Mesodermal cell (in vitro differentiated cells): ENCODE results near the gene SLC9A3.

ENCODE experiments used
- H3K27ac ChIP-seq: 2 replicates; pipeline ENCODE4 v1.7.0; 2013; ENCODE audit warnings: mild to moderate bottlenecking, low read depth, low read length, moderate library complexity; ENCODE audit not compliant: severe bottlenecking
- H3K36me3 ChIP-seq: 2 replicates; pipeline ENCODE4 v1.7.1; 2013; ENCODE audit warnings: mild to moderate bottlenecking, low read length, moderate library complexity; ENCODE audit not compliant: control insufficient read depth, insufficient read depth
- H3K4me1 ChIP-seq: one replicate; pipeline ENCODE4 v1.7.1; 2013; ENCODE audit warnings: mild to moderate bottlenecking, low read length; ENCODE audit not compliant: insufficient read depth, control insufficient read depth, poor library complexity, severe bottlenecking
- H3K4me3 ChIP-seq: 2 replicates; pipeline ENCODE4 v1.7.0; 2013; ENCODE audit warnings: low read length, control low read depth, mild to moderate bottlenecking; ENCODE audit not compliant: insufficient read depth, poor library complexity, severe bottlenecking; ENCODE audit errors: extremely low read depth
- H3K9me3 ChIP-seq: 2 replicates; pipeline ENCODE4 v1.7.1; 2013; ENCODE audit warnings: mild to moderate bottlenecking, low read length, moderate library complexity; ENCODE audit not compliant: control insufficient read depth
- WGBS, 2 experiments: methylation state at CpG; one replicate each; pipeline ENCODE4 v1.1.5; 2013; ENCODE audit warnings: missing lambda C conversion rate in 2 of 2; ENCODE audit not compliant: insufficient coverage in 2 of 2; 5-methylcytosine and 5-hydroxymethylcytosine counted together

SLC9A3 gene

GRCh38 chr5:537621-538071 lies 13.4 kb upstream of the SLC9A3 start:
- WGBS, 2 experiments: 88 to 93% methylated on average over 16 of the region's 16 CpGs
- peaks cover 3% of the 10 kb centered on the region for H3K4me1 ChIP-seq

GRCh38 chr5:537098-537497 lies 12.8 kb upstream of the SLC9A3 start:
- H3K9me3 ChIP-seq: no peaks in the 10 kb centered on the region
- H3K4me3 ChIP-seq: no peak overlapping the region
- H3K27ac ChIP-seq: no peak overlapping the region
- H3K4me1 ChIP-seq: peaks cover 3% of the 10 kb centered on the region
- no peaks in the 10 kb centered on the region for H3K36me3 ChIP-seq
- WGBS, 2 experiments: 91 to 92% methylated on average over 20 to 21 of the region's 22 CpGs

More at GRCh38 chr5:537621-538071, 13.4 kb upstream of the SLC9A3 start:
- Histone ChIP-seq H3K27ac (no peak overlapping the region), H3K4me3 (no peak overlapping the region), H3K36me3 (no peaks in the 10 kb centered on the region), H3K9me3 (no peaks in the 10 kb centered on the region)

GRCh38 chr5:535846-536698 lies 11.8 kb upstream of the SLC9A3 start:
- H3K9me3 ChIP-seq: no peaks in the 10 kb centered on the region
- no peaks in the 10 kb centered on the region for H3K36me3 ChIP-seq
- 79 to 81% methylated on average over 21 to 23 of the region's 27 CpGs for WGBS, 2 experiments
- H3K4me3 ChIP-seq: no peak overlapping the region
- H3K4me1 ChIP-seq: peaks cover 3% of the 10 kb centered on the region
- no peak overlapping the region for H3K27ac ChIP-seq

- Histone ChIP-seq H3K4me1 (peaks cover 3% of the 10 kb centered on the region), H3K4me3 (no peak overlapping the region), H3K27ac (no peak overlapping the region), H3K36me3 (no peaks in the 10 kb centered on the region), H3K9me3 (no peaks in the 10 kb centered on the region)
- WGBS, 2 experiments: 93 to 96% methylated on average over 20 to 30 of the region's 41 CpGs
Observed at GRCh38 chr5:534743-535671, 10.8 kb upstream of the SLC9A3 start.

- 89 to 90% methylated on average over 33 to 34 of the region's 36 CpGs for WGBS, 2 experiments
- H3K4me3 ChIP-seq: no peak overlapping the region
- H3K36me3 ChIP-seq: no peaks in the 10 kb centered on the region
Observed at GRCh38 chr5:533955-534742, 9.9 kb upstream of the SLC9A3 start.

GRCh38 chr5:533243-533954 lies 9.2 kb upstream of the SLC9A3 start:
- H3K9me3 ChIP-seq: no peaks in the 10 kb centered on the region
- H3K4me3 ChIP-seq: no peak overlapping the region
- peaks cover 3% of the 10 kb centered on the region for H3K4me1 ChIP-seq
- no peak overlapping the region for H3K27ac ChIP-seq
- H3K36me3 ChIP-seq: no peaks in the 10 kb centered on the region
- 81 to 85% methylated on average over 20 to 24 of the region's 24 CpGs for WGBS, 2 experiments

More at GRCh38 chr5:533955-534742, 9.9 kb upstream of the SLC9A3 start:
- no peak overlapping the region for H3K27ac ChIP-seq
- no peaks in the 10 kb centered on the region for H3K9me3 ChIP-seq
- peaks cover 3% of the 10 kb centered on the region for H3K4me1 ChIP-seq

GRCh38 chr5:532521-533242 lies 8.4 kb upstream of the SLC9A3 start:
- peaks cover 3% of the 10 kb centered on the region for H3K4me1 ChIP-seq
- no peaks in the 10 kb centered on the region for H3K9me3 ChIP-seq
- no peak overlapping the region for H3K4me3 ChIP-seq
- no peaks in the 10 kb centered on the region for H3K36me3 ChIP-seq
- H3K27ac ChIP-seq: no peak overlapping the region
- 84 to 88% methylated on average over 19 to 25 of the region's 25 CpGs for WGBS, 2 experiments

- Histone ChIP-seq H3K27ac (no peak overlapping the region), H3K9me3 (no peaks in the 10 kb centered on the region), H3K36me3 (no peaks in the 10 kb centered on the region), H3K4me3 (no peak overlapping the region), H3K4me1 (peaks cover 5% of the 10 kb centered on the region)
- 91 to 97% methylated on average over 7 to 11 of the region's 13 CpGs for WGBS, 2 experiments
Observed at GRCh38 chr5:531749-532315, 7.6 kb upstream of the SLC9A3 start.

- H3K4me1 ChIP-seq: peaks cover 8% of the 10 kb centered on the region
- H3K9me3 ChIP-seq: no peaks in the 10 kb centered on the region
- 48 to 56% methylated on average over 23 to 24 of the region's 25 CpGs for WGBS, 2 experiments
- H3K4me3 ChIP-seq: no peak overlapping the region
- no peak overlapping the region for H3K27ac ChIP-seq
- no peaks in the 10 kb centered on the region for H3K36me3 ChIP-seq
Observed at GRCh38 chr5:531101-531748, 7.0 kb upstream of the SLC9A3 start.
